Testis (tissue), 2 donors: ENCODE results near the gene OR2T2.
"Not testable (repeated sequence)": the region's sequence is repeated elsewhere in the genome, so short reads cannot be mapped to it uniquely, and the experiment has no call there.

Source experiments
- POLR2A ChIP-seq: fragments of 450-650 bp; IDR thresholded peaks from one replicate; pipeline ENCODE4 v1.6.1; 2017; ENCODE audit warnings: antibody characterized with exemption, mild to moderate bottlenecking, moderate library complexity
- TF ChIP-seq, protein P1 (sequence below), 3 experiments: fragments of 450-650 bp in 2 of 3; fragments of 200-600 bp in 1 of 3; sonication (generic) in 1 of 3; IDR thresholded peaks; one replicate each; pipeline ENCODE4 v1.5.1; 2016 to 2019; ENCODE audit warnings: antibody characterized with exemption in 3 of 3, mild to moderate bottlenecking in 2 of 3, moderate library complexity in 1 of 3

DNA sequence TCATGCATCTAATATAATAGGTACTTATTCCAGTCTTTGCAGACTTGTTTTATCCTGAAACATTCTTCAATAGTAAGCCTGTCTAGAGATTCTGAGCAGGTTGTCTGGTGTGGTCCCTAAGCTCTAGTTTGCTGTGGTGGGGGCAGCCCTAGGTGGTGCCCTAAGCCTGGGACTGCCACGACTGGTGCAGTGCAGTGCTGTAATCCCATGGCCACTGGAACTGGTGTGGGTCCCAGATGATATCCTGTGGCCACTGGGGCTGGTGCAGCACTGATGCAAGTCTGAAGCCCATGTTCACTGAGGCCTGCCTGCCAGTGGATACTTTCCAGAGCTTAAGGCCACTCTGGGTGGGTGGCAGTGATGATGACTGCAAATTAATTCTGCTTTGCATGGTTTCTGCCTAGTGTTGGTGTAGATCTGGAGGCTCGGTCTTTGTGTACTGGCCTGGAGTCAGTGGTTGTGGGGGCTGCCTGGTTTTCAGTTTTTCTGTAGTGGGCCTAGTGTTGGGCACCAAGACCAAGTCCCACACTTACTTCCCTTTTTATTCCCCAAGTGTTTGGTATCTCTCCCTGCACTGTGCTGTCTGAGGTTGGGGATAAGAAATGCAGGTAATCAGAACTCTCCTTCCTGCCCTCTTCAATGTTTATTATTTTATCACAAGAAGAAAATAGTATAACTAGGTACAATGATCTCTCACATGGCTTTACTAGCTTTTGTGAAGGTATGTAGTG is 55.0 kb downstream of the OR2T2 start:
- TF ChIP-seq, protein P1, sequence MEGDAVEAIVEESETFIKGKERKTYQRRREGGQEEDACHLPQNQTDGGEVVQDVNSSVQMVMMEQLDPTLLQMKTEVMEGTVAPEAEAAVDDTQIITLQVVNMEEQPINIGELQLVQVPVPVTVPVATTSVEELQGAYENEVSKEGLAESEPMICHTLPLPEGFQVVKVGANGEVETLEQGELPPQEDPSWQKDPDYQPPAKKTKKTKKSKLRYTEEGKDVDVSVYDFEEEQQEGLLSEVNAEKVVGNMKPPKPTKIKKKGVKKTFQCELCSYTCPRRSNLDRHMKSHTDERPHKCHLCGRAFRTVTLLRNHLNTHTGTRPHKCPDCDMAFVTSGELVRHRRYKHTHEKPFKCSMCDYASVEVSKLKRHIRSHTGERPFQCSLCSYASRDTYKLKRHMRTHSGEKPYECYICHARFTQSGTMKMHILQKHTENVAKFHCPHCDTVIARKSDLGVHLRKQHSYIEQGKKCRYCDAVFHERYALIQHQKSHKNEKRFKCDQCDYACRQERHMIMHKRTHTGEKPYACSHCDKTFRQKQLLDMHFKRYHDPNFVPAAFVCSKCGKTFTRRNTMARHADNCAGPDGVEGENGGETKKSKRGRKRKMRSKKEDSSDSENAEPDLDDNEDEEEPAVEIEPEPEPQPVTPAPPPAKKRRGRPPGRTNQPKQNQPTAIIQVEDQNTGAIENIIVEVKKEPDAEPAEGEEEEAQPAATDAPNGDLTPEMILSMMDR (IDR thresholded peaks at IDR 0.05) = not testable (repeated sequence)
- TF ChIP-seq POLR2A = not testable (repeated sequence)
